ENCODE results near the gene CACNA1F.

The CACNA1F gene

DNA sequence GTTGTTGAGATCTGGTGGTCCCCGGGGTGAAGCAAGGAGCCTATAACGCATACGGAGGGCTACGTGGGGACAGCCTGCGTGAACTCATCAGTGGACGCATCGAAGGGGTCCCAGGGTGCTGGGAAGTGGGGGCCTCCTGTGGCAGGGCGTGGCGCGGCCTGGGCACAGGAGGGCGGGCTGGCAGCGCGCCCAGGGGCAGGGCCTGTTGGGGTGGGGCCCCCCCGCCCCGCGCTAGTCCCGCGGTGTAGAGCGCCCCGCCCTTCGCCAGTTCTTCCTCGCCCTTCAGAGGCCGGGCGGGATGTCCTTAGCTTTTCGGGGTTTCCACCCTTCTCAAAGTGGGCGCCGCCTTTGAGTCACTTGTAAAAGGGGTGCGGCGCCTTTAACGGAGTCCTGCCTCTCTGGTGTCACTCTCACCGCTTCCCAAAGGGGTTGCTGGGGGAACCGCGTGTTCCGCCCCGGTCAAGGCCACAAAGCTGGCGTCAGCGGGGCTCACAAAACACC is 60.8 kb downstream of the CACNA1F start:
- peak; percentile 72 for DNase-seq

DNA sequence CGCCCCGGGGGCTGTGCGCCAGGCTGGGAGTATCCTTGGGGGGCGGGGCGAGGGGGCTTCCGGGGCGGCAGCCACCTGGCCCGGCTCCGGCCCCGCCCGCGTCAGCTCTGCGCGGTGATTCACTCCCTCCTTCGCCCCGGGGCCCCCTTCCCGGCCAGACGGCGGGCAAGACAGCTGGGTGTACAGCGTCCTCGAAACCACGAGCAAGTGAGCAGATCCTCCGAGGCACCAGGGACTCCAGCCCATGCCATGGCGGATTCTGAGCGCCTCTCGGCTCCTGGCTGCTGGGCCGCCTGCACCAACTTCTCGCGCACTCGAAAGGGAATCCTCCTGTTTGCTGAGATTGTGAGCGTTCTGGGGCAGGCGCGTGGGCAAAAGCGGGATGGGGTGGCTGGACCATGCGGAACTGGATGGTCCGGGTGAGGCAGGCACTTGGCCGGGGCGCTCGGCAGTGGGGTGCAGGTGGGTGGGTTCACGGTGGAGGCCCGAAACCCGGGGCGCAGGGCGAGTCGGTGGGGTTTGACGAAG is 61.3 kb downstream of the CACNA1F start, which contains the start of gene PLP2:
Gene PLP2, plus strand, starts transcription at position 147 of the 528 bp plus-strand sequence. Its CDS starts 103 bp downstream, at position 250.
- peak; percentile 62 for DNase-seq

DNA sequence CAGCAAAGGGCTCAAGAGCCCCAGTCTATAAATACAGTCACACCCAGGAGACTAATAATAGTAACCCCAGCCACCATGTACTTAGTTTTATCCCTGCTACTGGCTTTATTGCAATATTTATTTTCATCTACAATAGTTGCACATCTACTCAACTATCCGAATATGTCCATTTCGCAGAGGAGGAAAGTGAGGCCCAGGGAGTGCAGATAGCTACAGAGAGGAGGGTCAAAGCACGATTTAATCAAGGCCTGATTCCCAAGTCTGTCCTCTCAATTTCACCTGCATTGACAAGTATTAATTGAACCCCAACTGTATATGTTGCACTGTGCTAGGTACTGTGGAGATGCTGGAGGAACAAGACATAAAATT is 65.4 kb downstream of the CACNA1F start:
- no peak for DNase-seq

DNA sequence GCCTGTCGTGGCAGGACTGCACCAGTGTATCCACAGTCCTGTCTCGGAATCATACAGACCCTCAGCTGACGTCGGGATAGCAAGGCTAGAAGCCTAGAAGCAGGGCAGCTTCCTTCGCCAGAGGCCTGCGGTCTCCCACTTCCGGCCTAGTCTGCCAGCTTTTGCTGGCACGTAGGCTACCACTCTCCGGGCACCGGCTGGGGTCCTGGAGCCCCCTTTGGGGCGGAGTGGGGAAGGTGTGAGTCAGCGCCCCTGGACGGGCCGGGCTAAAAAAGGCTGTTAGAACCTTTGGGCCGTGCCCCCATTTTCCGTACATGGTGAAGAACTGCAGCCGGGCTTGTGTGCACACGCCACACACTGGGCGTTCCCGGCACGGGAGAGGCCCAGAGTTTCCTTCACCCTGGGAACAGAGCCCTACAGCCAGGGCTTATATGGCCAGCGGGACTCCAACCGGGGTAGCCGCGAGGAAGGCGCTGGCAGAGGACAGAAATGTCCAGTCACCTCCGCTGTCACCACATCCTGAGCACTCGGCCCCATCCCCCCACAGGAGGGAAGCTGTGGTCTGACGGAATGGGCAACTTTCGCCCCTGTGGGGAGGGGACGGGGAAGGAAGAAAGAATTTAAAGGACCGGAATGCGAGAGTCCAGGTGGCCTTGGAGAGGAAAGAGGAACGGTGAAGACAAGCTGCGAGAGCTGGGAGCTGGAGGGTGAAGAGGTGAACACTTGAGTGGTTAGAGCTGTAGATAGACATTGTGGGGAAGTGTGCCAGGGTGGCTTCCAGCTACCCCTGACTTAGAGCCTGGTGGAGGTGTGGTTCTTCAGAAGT is 66.0 kb downstream of the CACNA1F start:
- no peak for DNase-seq

GRCh38 chrX:49165901-49166881 is 66.9 kb downstream of the CACNA1F start:
- DNase-seq = no peak

GRCh38 chrX:49164589-49165360 is 68.4 kb downstream of the CACNA1F start:
- no peak for DNase-seq

DNA sequence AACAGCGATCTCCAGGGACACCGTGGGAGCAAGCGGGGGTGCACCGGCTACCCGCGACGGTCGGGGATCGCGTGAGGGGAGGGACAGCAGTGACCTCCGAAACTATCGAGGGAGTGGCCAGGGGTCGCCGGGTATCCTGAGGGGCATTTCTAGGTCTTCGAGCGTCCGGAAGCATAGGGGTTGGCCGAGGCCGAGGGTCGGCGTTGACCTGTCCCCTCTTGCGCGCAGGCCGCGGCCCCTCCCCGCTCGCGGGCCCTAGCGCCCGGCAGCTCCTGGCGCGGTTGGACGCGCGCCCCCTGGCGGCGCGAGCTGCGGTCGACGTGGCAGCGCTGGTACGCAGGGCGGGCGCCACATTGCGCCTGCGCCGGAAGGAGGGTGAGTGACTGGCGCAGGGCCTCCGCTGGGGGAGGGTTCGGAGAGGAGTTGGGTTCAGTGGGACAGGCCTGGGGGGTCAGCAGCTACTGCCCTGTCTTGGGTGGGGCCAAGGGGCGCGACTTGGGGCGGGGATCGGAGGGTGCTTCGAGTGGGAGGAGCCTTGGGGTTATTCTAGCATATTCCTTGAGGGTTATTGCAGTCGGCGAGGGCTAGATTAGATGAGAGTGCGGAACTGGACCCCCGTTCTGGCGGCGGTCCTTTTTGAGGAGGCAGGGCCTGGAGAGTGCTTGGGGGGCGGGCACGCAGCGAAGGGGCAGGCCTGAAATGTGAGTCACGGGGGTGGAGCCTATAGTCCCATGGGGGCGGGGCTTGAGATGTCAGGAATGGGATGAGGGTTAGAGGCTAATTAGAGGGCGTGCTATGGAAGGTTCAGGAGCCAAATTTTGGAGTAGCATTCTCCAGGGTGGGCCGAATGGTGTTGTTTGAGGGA is 69.4 kb downstream of the CACNA1F start:
- peak; percentile 72 for DNase-seq

DNA sequence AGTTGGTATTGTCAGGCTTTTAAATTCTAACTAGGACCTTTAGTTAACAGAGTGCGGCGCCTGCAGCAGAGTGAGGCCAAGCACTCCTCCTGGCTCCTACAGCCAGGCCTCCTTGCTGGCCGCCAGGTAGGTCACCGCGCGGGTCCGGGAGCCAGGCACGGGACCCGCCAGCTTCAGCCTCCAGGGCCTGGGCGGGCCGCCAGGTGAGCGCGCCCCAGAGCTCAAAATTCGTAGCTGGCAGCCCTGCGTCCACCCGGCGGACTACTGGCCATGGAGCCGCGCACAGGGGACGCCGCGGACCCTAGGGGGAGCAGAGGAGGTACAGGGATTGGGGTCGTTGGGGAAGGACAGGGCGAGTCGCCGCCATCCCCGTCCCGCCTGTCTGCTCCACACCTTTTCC is 70.5 kb downstream of the CACNA1F start, which contains the start of gene MAGIX:
Gene MAGIX, plus strand, starts transcription at position 139 of the 400 bp plus-strand sequence. Its CDS starts 132 bp downstream, at position 271.
- DNase-seq = no peak

DNA sequence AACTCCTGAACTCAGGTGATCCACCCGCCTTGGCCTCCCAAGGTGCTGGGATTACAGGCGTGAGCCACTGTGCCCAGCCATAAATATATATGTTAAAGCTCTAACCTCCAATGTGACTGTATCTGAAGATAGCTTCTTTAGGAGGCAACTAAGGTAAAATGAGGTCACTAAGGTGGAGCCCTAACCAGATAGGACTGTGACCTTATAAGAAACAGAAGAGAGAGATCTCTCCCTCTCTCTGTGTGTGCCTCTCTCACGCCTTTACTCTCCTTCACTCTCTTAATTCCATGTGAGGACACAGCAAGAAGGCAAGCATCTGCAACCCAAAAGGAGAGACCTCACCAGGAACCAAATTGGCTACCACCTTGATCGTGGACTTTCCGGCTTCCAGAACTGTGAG is 71.5 kb downstream of the CACNA1F start:
- DNase-seq = no peak

DNA sequence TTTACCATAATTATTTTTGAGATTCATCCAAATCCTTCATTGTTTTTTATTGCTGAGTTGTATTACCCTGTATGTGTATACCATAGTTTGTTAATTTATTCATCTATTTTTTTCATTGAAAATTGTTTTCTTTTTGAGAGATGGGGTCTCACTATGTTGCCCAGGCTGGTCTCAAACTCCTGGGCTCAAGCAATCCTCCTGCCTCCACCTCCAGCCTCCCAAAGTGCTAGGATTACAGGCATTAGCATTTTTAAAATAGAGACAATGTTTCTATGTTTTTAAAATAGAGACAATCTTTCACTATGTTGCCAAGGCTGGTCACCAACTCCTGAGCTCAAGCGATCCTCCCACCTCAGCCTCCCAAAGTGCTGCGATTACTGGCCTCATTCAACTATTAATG is 72.2 kb downstream of the CACNA1F start:
- no peak for DNase-seq

- DNase-seq = no peak
These were observed 75.9 kb downstream of the CACNA1F start for GRCh38 chrX:49157194-49157593.

- DNase-seq = peak; percentile 81
These were observed 77.0 kb downstream of the CACNA1F start for GRCh38 chrX:49155900-49156837.

- DNase-seq = peak; percentile 58
These were observed 77.8 kb downstream of the CACNA1F start for GRCh38 chrX:49155243-49155899.
